DND-41 (cell line): ENCODE data around the gene NT5C.
"Not testable (repeated sequence)": the region's sequence is repeated elsewhere in the genome, so short reads cannot be mapped to it uniquely, and the experiment has no call there.

Experiments used
- ATAC-seq: fragments of 200-7000 bp; cut with Tn5 transposase; 3 replicates; pipeline ENCODE4 v1.9.1; 2021; ENCODE audit warnings: low read depth; ENCODE audit not compliant: insufficient read depth
- DNase-seq: peaks from one replicate; pipeline ENCODE4 v3.0.0-alpha.2; 2020
- H2AFZ ChIP-seq: 2 replicates; pipeline ENCODE4 v1.6.0; 2012; ENCODE audit warnings: low read depth, low read length
- H3K27ac ChIP-seq: 2 replicates; pipeline ENCODE4 v1.5.1; 2012; ENCODE audit warnings: low read length, inconsistent platforms
- H3K27me3 ChIP-seq: fragments of 200-600 bp; sonication (generic); 2 replicates; pipeline ENCODE4 v1.6.0; 2012; ENCODE audit warnings: low read length, mild to moderate bottlenecking, inconsistent platforms; ENCODE audit not compliant: insufficient read depth, poor library complexity
- H3K36me3 ChIP-seq: 2 replicates; pipeline ENCODE4 v1.5.1; 2012; ENCODE audit warnings: low read length, inconsistent platforms; ENCODE audit not compliant: insufficient read depth
- H3K4me1 ChIP-seq: 2 replicates; pipeline ENCODE4 v1.5.1; 2012; ENCODE audit warnings: mild to moderate bottlenecking, low read length; ENCODE audit not compliant: insufficient read depth
- H3K4me2 ChIP-seq: 2 replicates; pipeline ENCODE4 v1.6.0; 2012; ENCODE audit warnings: mild to moderate bottlenecking, moderate library complexity, low read length, inconsistent platforms; ENCODE audit not compliant: insufficient read depth
- H3K4me3 ChIP-seq, 2 experiments: fragments of 200-600 bp in 1 of 2; shearing (Covaris generic) in 1 of 2; 2 replicates each; pipeline ENCODE4 v1.5.1; 2012 to 2016; ENCODE audit warnings: inconsistent platforms in 2 of 2, low read length in 2 of 2, mild to moderate bottlenecking in 2 of 2, low read depth in 1 of 2, moderate library complexity in 1 of 2
- H3K79me2 ChIP-seq: 2 replicates; pipeline ENCODE4 v1.6.0; 2012; ENCODE audit warnings: low read length, inconsistent platforms; ENCODE audit not compliant: insufficient read depth
- H3K9ac ChIP-seq: 2 replicates; pipeline ENCODE4 v1.6.0; 2012; ENCODE audit warnings: low read depth, mild to moderate bottlenecking, inconsistent platforms, low read length, moderate library complexity
- H3K9me3 ChIP-seq: 2 replicates; pipeline ENCODE4 v1.5.1; 2012; ENCODE audit warnings: low read length, moderate library complexity, mild to moderate bottlenecking, inconsistent platforms; ENCODE audit not compliant: insufficient read depth, severe bottlenecking
- H4K20me1 ChIP-seq: 2 replicates; pipeline ENCODE4 v1.6.0; 2012; ENCODE audit warnings: low read length; ENCODE audit not compliant: insufficient read depth
- EZH2 ChIP-seq: IDR thresholded peaks from 3 replicates; pipeline ENCODE4 v1.6.1; 2012; ENCODE audit warnings: borderline replicate concordance, low read depth, mild to moderate bottlenecking, moderate library complexity, low read length, inconsistent platforms; ENCODE audit not compliant: severe bottlenecking
- TF ChIP-seq, protein P1 (sequence below): IDR thresholded peaks from 2 replicates; pipeline ENCODE4 v1.5.1; 2012; ENCODE audit warnings: borderline replicate concordance, low read length, moderate library complexity, mild to moderate bottlenecking; ENCODE audit not compliant: poor library complexity, severe bottlenecking; ENCODE audit errors: extremely low read depth

NT5C gene

GRCh38 chr17:75163074-75163473, 31.5 kb upstream of the NT5C start:
- no peak for DNase-seq
- Histone ChIP-seq H3K9ac (no peak overlapping the region), H3K4me3 (no peak overlapping the region), H3K4me1 (no peaks in the 10 kb centered on the region), H3K27me3 (no peaks in the 10 kb centered on the region), H3K9me3 (no peaks in the 10 kb centered on the region), H4K20me1 (no peaks in the 10 kb centered on the region; the same call in 1 of the 2 replicates), H3K79me2 (no peaks in the 10 kb centered on the region), H3K4me2 (no peak overlapping the region), H3K36me3 (peaks cover 46% of the 10 kb centered on the region), H2AFZ (no peak overlapping the region), H3K27ac (no peak overlapping the region)
- ATAC-seq: no peak
- TF ChIP-seq EZH2: no peak
- TF ChIP-seq, protein P1, sequence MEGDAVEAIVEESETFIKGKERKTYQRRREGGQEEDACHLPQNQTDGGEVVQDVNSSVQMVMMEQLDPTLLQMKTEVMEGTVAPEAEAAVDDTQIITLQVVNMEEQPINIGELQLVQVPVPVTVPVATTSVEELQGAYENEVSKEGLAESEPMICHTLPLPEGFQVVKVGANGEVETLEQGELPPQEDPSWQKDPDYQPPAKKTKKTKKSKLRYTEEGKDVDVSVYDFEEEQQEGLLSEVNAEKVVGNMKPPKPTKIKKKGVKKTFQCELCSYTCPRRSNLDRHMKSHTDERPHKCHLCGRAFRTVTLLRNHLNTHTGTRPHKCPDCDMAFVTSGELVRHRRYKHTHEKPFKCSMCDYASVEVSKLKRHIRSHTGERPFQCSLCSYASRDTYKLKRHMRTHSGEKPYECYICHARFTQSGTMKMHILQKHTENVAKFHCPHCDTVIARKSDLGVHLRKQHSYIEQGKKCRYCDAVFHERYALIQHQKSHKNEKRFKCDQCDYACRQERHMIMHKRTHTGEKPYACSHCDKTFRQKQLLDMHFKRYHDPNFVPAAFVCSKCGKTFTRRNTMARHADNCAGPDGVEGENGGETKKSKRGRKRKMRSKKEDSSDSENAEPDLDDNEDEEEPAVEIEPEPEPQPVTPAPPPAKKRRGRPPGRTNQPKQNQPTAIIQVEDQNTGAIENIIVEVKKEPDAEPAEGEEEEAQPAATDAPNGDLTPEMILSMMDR: no peak

DNA sequence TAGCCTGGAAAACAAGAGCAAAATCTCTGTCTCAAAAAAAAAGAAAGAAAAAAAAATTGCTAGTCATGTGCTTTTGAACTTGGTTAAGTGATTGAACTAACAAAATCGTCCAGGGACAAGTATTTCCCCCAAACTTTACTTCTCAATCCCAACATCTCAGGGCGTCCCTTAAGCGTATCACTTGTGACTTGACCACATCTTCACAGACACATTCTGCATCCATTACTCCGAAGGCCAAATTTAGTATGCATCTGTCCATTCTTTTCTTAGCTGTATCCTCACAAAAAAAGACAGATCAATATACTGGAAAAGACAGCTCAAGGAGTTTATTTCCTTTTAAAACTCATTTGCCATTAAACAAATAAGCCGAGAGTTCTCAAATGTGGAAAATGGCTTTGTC, 28.7 kb upstream of the NT5C start:
- Histone ChIP-seq H3K9ac (no peak overlapping the region), H3K9me3 (no peaks in the 10 kb centered on the region), H2AFZ (no peak overlapping the region), H3K36me3 (peaks cover 22% of the 10 kb centered on the region), H4K20me1 (no peaks in the 10 kb centered on the region), H3K4me3 (no peak overlapping the region), H3K4me1 (peaks cover 4% of the 10 kb centered on the region), H3K27me3 (no peaks in the 10 kb centered on the region), H3K79me2 (no peaks in the 10 kb centered on the region), H3K27ac (no peak overlapping the region), H3K4me2 (no peak overlapping the region)
- TF ChIP-seq, protein P1: no peak
- TF ChIP-seq EZH2: no peak
- DNase-seq: no peak
- no peak for ATAC-seq

DNA sequence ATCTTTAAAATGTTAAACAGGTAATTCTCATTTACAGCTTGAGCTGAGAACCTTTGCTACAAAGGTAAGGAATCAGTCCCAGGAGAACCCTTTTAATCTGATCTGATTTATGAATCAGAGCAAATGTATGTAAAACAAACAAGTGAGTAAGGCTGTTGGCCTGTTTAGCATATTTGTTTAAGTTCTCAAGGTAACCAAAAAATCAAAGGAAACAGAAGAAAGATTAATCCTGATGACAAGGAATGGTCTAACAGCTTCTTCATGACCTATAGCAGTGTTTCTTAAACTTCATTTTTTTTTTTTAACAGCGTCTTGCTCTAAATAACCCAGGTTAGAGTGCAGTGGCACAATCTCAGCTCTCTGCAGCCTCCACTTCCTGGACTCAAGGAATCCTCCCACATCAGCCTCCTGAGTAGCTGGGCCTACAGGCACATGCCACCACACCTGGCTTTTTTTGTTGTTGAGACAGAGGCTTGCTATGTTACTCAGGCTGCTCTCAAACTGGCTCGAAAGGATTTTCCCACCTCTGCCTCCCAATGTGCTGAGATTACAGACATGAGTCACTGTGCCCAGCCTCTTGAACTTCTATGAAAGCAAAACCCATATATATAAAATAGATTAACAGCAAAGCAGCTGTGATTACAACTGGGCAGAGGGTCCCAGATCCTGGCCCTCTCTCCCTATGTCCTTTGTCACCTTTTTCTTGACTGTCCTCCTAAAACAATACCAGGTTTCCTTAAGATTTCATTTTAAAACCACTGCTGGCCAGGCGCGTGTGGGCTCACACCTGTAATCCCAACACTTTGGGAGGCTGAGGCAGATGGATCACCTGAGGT, 27.9 kb upstream of the NT5C start:
- no peak for TF ChIP-seq EZH2
- TF ChIP-seq, protein P1: no peak
- peaks cover 12% of the 10 kb centered on the region for H3K4me1 ChIP-seq
- no peak for ATAC-seq
- no peak overlapping the region for H3K4me3 ChIP-seq
- no peaks in the 10 kb centered on the region for H4K20me1 ChIP-seq
- H3K36me3 ChIP-seq: peaks cover 22% of the 10 kb centered on the region
- DNase-seq: no peak
- H3K27ac ChIP-seq: no peak overlapping the region
- no peak overlapping the region for H3K4me2 ChIP-seq
- H3K27me3 ChIP-seq: no peaks in the 10 kb centered on the region
- H2AFZ ChIP-seq: no peak overlapping the region
- H3K79me2 ChIP-seq: no peaks in the 10 kb centered on the region
- no peaks in the 10 kb centered on the region for H3K9me3 ChIP-seq
- H3K9ac ChIP-seq: no peak overlapping the region

GRCh38 chr17:75158480-75158879, 26.9 kb upstream of the NT5C start:
- H3K9me3 ChIP-seq, H3K9ac ChIP-seq, H4K20me1 ChIP-seq, H3K4me2 ChIP-seq, H3K4me3 ChIP-seq, H3K27me3 ChIP-seq, H3K79me2 ChIP-seq, H3K27ac ChIP-seq, ATAC-seq, H2AFZ ChIP-seq, DNase-seq: not testable (repeated sequence)
- Histone ChIP-seq H3K36me3 (peaks cover 15% of the 10 kb centered on the region), H3K4me1 (peaks cover 12% of the 10 kb centered on the region)
